KMS-11 (cell line): ENCODE data around the gene NFXL1.

Experiments used
- H2AFZ ChIP-seq: fragments of 200-600 bp; sonication (generic); 2 replicates; pipeline ENCODE4 v1.6.1; 2016; ENCODE audit warnings: antibody characterized with exemption, mixed run types, low read depth
- H3K27ac ChIP-seq: fragments of 200-600 bp; sonication (generic); 2 replicates; pipeline ENCODE4 v1.6.1; 2016; ENCODE audit warnings: mild to moderate bottlenecking, mixed run types
- H3K27me3 ChIP-seq: fragments of 200-600 bp; sonication (generic); 2 replicates; pipeline ENCODE4 v1.6.1; 2017; ENCODE audit warnings: mild to moderate bottlenecking, low read depth, mixed run types, moderate library complexity; ENCODE audit not compliant: insufficient read depth
- H3K36me3 ChIP-seq: fragments of 200-600 bp; sonication (generic); 2 replicates; pipeline ENCODE4 v1.6.1; 2017; ENCODE audit warnings: mild to moderate bottlenecking, mixed run types; ENCODE audit not compliant: insufficient read depth
- H3K4me1 ChIP-seq: fragments of 200-600 bp; sonication (generic); 2 replicates; pipeline ENCODE4 v1.6.1; 2016; ENCODE audit warnings: mild to moderate bottlenecking, low read depth, mixed run types; ENCODE audit not compliant: poor library complexity, severe bottlenecking
- H3K4me2 ChIP-seq: fragments of 200-600 bp; sonication (generic); 2 replicates; pipeline ENCODE4 v1.7.0; 2016; ENCODE audit warnings: mild to moderate bottlenecking, mixed run types
- H3K4me3 ChIP-seq: fragments of 200-600 bp; sonication (generic); IDR thresholded peaks from 2 replicates; pipeline ENCODE4 v1.6.1; 2017; ENCODE audit warnings: low read depth, low read length, mixed read lengths; ENCODE audit not compliant: insufficient read depth
- H3K79me2 ChIP-seq: fragments of 200-600 bp; sonication (generic); 2 replicates; pipeline ENCODE4 v1.6.1; 2016; ENCODE audit warnings: low read depth, mixed run types; ENCODE audit not compliant: insufficient read depth
- H3K9ac ChIP-seq: fragments of 200-600 bp; sonication (generic); 2 replicates; pipeline ENCODE4 v1.6.1; 2016; ENCODE audit warnings: mild to moderate bottlenecking, mixed run types
- H4K20me1 ChIP-seq: fragments of 200-600 bp; sonication (generic); 2 replicates; pipeline ENCODE4 v1.6.1; 2016; ENCODE audit warnings: mild to moderate bottlenecking, mixed run types; ENCODE audit not compliant: insufficient read depth
- CTCF ChIP-seq: fragments of 200-600 bp; sonication (generic); conservative IDR thresholded peaks from 2 replicates; pipeline ENCODE4 v1.6.1; 2017; ENCODE audit warnings: low read depth, mild to moderate bottlenecking, antibody characterized with exemption, low read length, moderate library complexity, mixed read lengths

The NFXL1 gene

GRCh38 chr4:47863486-47863885 lies 50.9 kb downstream of the NFXL1 start:
- Histone ChIP-seq H3K79me2 (no peaks in the 10 kb centered on the region), H3K4me3 (no peak overlapping the region), H2AFZ (no peak overlapping the region), H3K27ac (no peak overlapping the region), H3K27me3 (no peaks in the 10 kb centered on the region), H3K4me1 (no peaks in the 10 kb centered on the region), H3K9ac (no peak overlapping the region), H4K20me1 (no peaks in the 10 kb centered on the region), H3K36me3 (no peaks in the 10 kb centered on the region), H3K4me2 (no peak overlapping the region)
- TF ChIP-seq CTCF, result no peak

GRCh38 chr4:47862297-47862696 lies 52.1 kb downstream of the NFXL1 start:
- no peaks in the 10 kb centered on the region for H3K27me3 ChIP-seq
- H3K79me2 ChIP-seq, result no peaks in the 10 kb centered on the region
- H3K27ac ChIP-seq, result no peak overlapping the region
- no peak overlapping the region for H2AFZ ChIP-seq
- H3K36me3 ChIP-seq, result no peaks in the 10 kb centered on the region
- no peaks in the 10 kb centered on the region for H3K4me1 ChIP-seq
- H3K4me3 ChIP-seq, result no peak overlapping the region
- H3K4me2 ChIP-seq, result no peak overlapping the region
- no peaks in the 10 kb centered on the region for H4K20me1 ChIP-seq
- TF ChIP-seq CTCF, result no peak
- H3K9ac ChIP-seq, result no peak overlapping the region

- no peaks in the 10 kb centered on the region for H3K79me2 ChIP-seq
- H3K9ac ChIP-seq, result no peak overlapping the region
- TF ChIP-seq CTCF, result no peak
Measured at GRCh38 chr4:47860305-47860704, 54.1 kb downstream of the NFXL1 start.

GRCh38 chr4:47858006-47858405 lies 56.4 kb downstream of the NFXL1 start:
- no peak for TF ChIP-seq CTCF
- no peaks in the 10 kb centered on the region for H4K20me1 ChIP-seq

More at GRCh38 chr4:47860305-47860704, 54.1 kb downstream of the NFXL1 start:
- Histone ChIP-seq H2AFZ (no peak overlapping the region), H3K4me1 (no peaks in the 10 kb centered on the region), H3K4me3 (no peak overlapping the region), H4K20me1 (no peaks in the 10 kb centered on the region), H3K27me3 (no peaks in the 10 kb centered on the region), H3K4me2 (no peak overlapping the region), H3K27ac (no peak overlapping the region), H3K36me3 (no peaks in the 10 kb centered on the region)

More at GRCh38 chr4:47858006-47858405, 56.4 kb downstream of the NFXL1 start:
- Histone ChIP-seq H3K36me3 (no peaks in the 10 kb centered on the region), H3K4me3 (no peak overlapping the region), H3K27ac (no peak overlapping the region), H2AFZ (no peak overlapping the region), H3K9ac (no peak overlapping the region), H3K27me3 (no peaks in the 10 kb centered on the region), H3K4me2 (no peak overlapping the region), H3K4me1 (no peaks in the 10 kb centered on the region), H3K79me2 (no peaks in the 10 kb centered on the region)
